GM19023 (cell line): ENCODE measurements around the gene UBL4B.
A peak's percentile ranks its signal among the peaks of the same experiment; 100 is the strongest.
"Not testable (repeated sequence)": the region's sequence is repeated elsewhere in the genome, so short reads cannot be mapped to it uniquely, and the experiment has no call there.

ENCODE experiments used
- ATAC-seq: cut with Tn5 transposase; IDR thresholded peaks from one replicate; pipeline ENCODE4 v1.9.1; 2021; ENCODE audit warnings: mild to moderate bottlenecking, moderate library complexity; ENCODE audit not compliant: unreplicated experiment

The UBL4B gene, protein sequence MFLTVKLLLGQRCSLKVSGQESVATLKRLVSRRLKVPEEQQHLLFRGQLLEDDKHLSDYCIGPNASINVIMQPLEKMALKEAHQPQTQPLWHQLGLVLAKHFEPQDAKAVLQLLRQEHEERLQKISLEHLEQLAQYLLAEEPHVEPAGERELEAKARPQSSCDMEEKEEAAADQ

DNA sequence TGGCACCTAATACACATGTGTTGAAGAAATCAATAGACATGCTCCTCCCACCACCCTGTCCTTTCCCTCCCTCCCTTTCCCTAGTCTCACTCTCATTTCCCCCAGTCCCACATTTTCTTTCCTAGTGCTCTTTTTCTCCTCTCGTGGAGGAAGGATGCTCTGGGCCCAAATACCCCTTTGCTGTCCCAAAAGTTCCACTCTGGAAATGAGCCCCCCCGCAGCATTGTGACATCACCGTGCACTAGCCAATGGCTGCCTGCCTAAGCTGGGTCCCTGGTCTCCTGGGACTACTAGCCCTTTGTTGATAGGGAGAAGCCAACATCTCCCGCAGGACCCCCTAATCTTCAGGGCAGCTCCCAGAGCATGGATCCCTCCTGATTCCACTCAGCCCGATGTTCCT, at the start of gene UBL4B:
UBL4B (plus strand) TSS at position 301 of the 400 bp plus-strand sequence; CDS start at position 393, 92 bp downstream.
- ATAC-seq: no peak

- ATAC-seq: no peak
Observed at GRCh38 chr1:110062612-110063011, 49.6 kb upstream of the UBL4B start.

GRCh38 chr1:110063781-110064180, 48.5 kb upstream of the UBL4B start:
- no peak for ATAC-seq

DNA sequence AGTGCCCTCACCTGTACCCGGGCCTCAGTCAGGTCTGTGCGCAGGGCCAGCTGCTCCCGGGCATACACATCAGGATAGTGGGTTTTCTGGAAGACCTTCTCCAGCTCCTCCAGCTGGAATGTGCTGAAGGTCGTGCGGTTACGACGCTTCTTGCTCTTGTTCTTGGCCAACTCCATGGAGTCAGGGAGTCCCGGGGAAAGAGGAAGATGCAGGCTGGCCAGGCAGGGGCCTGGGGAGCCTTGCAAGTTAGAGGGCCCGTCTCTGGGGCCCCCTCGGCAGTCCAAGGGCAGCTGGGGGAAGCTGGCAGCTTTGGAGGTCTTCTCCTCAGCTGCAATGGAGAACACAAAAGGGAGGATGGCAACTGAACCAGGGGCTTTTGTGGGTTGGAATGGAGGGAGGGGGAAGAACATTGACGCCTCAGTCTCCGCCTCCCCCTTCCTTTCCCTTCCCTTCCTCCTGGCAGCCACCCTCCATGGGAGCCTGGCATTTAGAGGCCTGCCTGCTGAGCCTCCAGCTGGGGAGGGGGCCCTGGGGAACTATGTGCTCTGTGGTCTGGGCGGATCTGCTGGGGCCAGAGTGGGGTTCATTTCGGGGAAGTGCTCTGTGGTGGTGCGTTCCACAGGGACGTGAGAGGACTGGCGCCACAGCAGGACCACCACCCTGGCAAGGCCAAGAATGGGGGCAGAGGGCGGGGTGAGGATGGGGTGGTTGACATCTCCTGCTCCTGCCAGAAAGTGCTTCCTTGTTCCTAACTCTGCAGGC, 47.5 kb upstream of the UBL4B start:
- ATAC-seq: no peak

DNA sequence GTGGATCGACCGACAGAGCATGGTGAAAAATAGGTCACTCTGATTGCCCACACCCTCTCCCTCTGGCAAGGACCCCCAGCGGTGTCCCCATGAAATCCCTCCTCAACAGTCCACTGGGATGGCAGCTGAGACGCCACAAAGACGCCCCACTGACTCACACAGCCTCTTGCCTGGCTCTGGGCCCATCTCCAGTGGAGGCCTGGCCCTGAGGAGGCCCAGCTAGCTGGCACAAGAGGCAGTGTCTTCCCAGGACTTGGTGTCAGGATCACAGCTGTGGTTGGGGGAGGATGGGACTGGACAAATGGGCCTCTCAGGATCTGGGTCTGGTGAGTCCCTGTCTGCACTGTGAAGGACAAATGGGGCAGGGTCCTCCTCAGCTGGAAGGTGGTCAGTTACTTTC, 46.4 kb upstream of the UBL4B start:
- no peak for ATAC-seq

- ATAC-seq: no peak
Observed at GRCh38 chr1:110067479-110067892, 44.8 kb upstream of the UBL4B start.

- no peak for ATAC-seq
Observed at GRCh38 chr1:110067893-110068645, 44.2 kb upstream of the UBL4B start.

- no peak for ATAC-seq
Observed at GRCh38 chr1:110068646-110069403, 43.4 kb upstream of the UBL4B start.

DNA sequence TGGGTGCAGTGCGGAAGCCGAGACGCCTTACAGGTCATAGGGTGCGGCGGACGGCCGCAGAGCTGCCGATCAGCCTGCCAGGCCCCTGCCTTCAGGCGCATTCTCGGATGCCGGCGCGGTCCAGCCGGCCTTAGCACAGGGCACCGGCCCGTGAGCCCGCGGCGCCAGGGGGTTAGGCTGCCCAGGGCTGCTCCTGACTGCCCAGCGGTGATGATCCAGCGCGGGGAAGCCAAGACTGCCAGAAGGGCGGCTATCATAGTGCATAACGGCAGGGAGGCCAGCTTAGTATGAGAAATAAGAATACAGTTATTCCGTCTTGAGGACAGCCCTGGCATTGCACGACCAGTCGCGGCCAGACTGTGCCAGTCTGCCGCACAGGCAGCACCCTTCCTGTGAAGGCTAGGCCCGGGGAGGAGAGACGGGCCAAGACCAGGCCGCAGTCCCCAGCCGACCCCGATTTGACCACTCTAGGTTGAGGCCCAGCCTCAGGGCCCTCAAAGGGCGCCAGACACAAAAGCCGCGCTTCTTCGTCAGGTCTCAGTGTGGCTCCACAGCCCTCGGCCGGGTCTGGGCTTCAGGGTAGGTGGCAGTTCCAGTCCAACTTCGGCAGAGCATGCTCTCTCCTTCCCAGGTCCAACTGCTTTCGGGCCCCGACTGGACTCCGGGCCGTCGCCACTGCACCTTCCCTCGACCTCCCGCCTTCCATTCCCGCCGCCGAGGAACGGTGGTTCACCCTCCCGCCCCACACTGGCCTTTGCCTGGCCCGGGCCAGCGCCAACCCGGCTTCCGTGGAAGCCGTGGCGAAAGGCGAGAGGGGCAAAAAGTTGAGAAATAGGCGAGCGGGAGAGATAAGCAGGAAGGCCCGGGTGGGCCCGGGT, 42.6 kb upstream of the UBL4B start:
- no peak for ATAC-seq

GRCh38 chr1:110070282-110070669, 42.0 kb upstream of the UBL4B start:
- no peak for ATAC-seq

- no peak for ATAC-seq
Observed at GRCh38 chr1:110070671-110071242, 41.5 kb upstream of the UBL4B start, which contains the start of gene ALX3. Gene ALX3 (minus strand): TSS chr1:110070672. CDS start chr1:110070612, 60 bp downstream.

DNA sequence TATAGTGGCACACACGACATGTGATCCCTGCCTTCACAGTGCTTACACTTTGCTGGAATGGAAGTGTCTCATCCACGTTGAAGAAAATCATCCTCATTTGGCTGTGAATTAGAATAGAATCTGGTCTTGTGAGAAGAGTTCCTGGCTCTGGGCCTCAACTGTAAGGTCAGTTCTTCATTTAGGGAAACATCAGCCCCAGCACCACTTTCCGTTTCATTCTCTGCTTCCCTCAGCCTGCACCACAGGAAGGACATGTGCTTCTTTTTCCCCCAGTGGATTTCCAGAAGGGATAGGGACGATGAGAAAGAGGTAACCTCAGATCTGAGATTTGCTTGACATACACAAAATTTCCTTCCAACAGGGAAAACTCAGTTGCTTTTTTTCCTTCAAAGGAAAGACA, 38.1 kb upstream of the UBL4B start:
- ATAC-seq: no peak

- no peak for ATAC-seq
Observed at GRCh38 chr1:110076789-110077500, 35.3 kb upstream of the UBL4B start.

GRCh38 chr1:110079995-110080394, 32.2 kb upstream of the UBL4B start:
- ATAC-seq: not testable (repeated sequence)

DNA sequence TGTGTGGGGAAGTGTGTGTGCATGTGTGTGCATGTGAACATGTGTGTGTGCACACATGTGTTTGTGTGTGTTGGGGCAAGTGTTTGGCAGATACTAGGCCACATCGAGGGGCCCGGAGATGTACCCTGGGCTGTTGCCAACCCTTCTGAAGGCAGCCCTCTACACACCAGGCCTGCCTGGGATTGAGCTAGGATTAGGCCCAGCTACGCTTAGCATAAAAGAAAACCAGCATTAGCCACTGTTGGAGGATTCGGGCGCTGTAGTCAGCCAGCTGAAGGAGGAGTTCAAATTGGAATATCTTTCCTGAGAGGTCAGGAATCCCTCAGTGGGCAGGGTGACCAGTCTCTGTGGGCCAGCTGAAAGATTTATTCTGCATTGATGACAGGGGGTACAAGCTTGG, 31.2 kb upstream of the UBL4B start:
- no peak for ATAC-seq

GRCh38 chr1:110082477-110082876, 29.8 kb upstream of the UBL4B start:
- ATAC-seq: no peak

DNA sequence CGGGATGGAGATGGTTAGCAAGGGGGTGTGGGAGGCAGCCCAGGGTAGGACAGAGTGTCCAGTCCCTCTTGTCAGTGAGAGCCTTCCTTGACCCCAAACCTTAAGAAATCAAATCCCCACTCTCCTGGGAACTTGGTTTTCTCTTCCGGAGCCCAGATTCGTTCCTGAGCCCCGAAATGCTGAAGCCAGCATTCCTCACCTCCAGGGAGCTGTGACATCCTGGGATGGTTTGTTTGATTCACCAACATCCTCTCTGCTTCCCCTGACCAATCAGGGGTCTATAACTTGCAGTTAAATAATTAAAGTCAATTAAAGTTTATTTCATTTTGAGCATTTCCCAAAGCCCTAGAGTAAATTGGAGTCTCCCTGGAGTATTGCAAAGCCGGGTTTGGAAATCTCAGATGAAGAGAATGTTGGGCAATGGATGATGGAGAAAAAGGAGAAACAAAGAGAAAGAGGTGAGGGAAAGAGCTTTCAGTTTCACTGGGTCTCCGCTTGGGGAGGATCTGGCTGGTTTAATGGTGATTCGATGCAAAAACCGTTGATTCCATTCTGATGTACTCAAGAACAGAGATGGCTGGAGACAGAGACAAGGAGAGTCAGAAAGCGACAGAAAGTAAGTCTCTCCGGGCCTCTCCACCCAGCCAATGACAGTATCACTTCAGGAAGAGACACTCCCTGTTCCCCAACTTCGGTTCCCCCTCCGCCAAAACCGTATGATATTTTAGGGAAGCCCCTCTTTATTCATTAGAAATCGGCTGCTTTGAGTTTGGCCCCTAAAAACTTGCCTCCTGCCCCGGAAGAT, 29.0 kb upstream of the UBL4B start:
- ATAC-seq: no peak

DNA sequence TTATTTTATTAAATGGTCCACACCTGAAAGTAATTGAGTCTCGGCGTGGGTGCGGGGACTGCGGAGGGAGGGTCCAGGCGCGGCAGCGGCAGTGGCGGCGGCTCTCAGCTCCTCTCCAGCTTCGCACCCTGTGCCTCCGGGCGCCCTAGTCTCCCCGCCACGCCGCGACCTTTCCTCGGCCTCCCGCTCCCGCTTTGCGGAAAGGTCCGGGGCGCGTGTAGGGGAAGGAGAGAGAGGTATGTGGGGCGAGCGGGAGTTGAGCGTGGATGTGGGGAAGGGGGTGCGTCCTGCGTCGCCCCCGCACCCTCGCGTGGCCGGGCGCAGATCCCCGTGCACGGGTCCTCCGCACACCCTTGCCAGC, 28.4 kb upstream of the UBL4B start:
- ATAC-seq: peak; percentile 12
